SW480 (cell line): Measurements from ENCODE around the gene ACADS.

Experiments
- DNase-seq: peaks from one replicate; pipeline ENCODE4 v3.0.0-alpha.2; 2016; ENCODE audit warnings: low spot score

Gene ACADS

GRCh38 chr12:120725659-120726509 lies at the start of gene ACADS:
TSS of gene ACADS (plus strand) at chr12:120725826. CDS start at chr12:120725886, 60 bp downstream.
- peak; percentile 70 for DNase-seq

GRCh38 chr12:120677765-120678473 lies 47.7 kb upstream of the ACADS start:
- peak; percentile 37 for DNase-seq

GRCh38 chr12:120678572-120678971 lies 47.1 kb upstream of the ACADS start:
- DNase-seq, result peak; percentile 45

GRCh38 chr12:120680165-120680738 lies 45.4 kb upstream of the ACADS start:
- no peak for DNase-seq

- no peak for DNase-seq
Measured at GRCh38 chr12:120684523-120684932, 41.1 kb upstream of the ACADS start.

- no peak for DNase-seq
Measured at GRCh38 chr12:120685522-120685921, 40.1 kb upstream of the ACADS start.

- peak; percentile 97 for DNase-seq
Measured at GRCh38 chr12:120686151-120686689, 39.4 kb upstream of the ACADS start.

- peak; percentile 97 for DNase-seq
Measured at GRCh38 chr12:120686690-120687577, 38.7 kb upstream of the ACADS start, which contains the start of gene MLEC. TSS of gene MLEC (plus strand) at chr12:120687149. CDS start at chr12:120687297, 148 bp downstream.

GRCh38 chr12:120687578-120688289 lies 37.9 kb upstream of the ACADS start:
- no peak for DNase-seq

GRCh38 chr12:120688527-120689071 lies 37.0 kb upstream of the ACADS start:
- no peak for DNase-seq

- DNase-seq, result no peak
Measured at GRCh38 chr12:120689397-120690082, 36.1 kb upstream of the ACADS start.

GRCh38 chr12:120690083-120690450 lies 35.6 kb upstream of the ACADS start:
- no peak for DNase-seq

- no peak for DNase-seq
Measured at GRCh38 chr12:120690978-120691377, 34.6 kb upstream of the ACADS start.

GRCh38 chr12:120692524-120693033 lies 33.0 kb upstream of the ACADS start:
- DNase-seq, result no peak

- DNase-seq, result no peak
Measured at GRCh38 chr12:120693848-120694247, 31.8 kb upstream of the ACADS start.

- no peak for DNase-seq
Measured at GRCh38 chr12:120696626-120697025, 29.0 kb upstream of the ACADS start.

GRCh38 chr12:120697344-120697743 lies 28.3 kb upstream of the ACADS start:
- DNase-seq, result no peak

GRCh38 chr12:120698665-120699064 lies 27.0 kb upstream of the ACADS start:
- DNase-seq, result no peak

GRCh38 chr12:120699553-120699952 lies 26.1 kb upstream of the ACADS start:
- DNase-seq, result no peak

GRCh38 chr12:120700886-120701285 lies 24.7 kb upstream of the ACADS start:
- no peak for DNase-seq
